NCI-H1694 (cell line): Measurements from ENCODE around the gene C1QTNF2.

Experiments used
- DNase-seq: peaks from one replicate; lab custom pipeline; 2025; lab: John Stamatoyannopoulos, UW

Gene C1QTNF2

DNA sequence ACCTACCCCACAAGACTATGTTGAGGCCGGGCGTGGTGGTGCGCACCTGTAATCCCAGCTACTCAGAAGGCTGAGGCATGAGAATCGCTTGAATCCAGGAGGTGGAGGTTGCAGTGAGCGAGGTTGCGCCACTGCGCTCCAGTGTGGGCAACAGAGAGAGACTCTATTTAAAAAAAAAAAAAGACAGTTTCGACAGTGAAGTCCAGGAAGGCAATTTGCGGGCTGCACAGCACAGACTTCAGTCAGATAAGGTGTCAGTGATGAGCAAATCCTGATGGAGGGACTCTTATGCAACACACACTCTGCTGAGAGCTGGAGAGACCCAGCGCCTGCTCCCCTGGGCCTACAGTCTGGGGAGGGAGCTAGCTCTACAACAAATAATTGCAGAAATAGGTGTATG lies 72.2 kb downstream of the C1QTNF2 start:
- DNase-seq: no peak

DNA sequence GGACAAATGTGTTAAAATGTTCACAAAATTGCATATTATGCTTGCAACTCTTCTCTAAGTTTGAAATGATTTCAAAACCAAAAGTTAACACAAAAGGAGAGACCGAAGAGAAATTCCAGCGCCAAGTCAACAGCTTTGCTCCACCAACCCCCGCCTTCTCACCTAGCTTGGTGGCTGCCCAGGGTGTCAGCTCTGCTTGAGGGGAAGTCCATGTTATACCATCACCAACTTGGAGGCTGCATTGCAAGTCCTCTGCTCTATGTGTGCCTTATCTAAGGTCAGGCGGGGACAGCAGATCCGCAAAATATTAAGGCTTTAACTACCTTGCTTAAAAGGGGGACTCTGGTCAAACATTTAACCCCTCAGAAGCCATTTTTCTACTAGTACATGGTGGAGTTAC lies 72.7 kb downstream of the C1QTNF2 start:
- DNase-seq: no peak
